Lower leg skin (tissue), 3 donors: ENCODE results near the gene ZNF32.

ENCODE experiments used
- POLR2A ChIP-seq, 2 donors: fragments of 450-650 bp; IDR thresholded peaks; one replicate each; pipeline ENCODE4 v1.6.1; 2016 to 2017; ENCODE audit warnings: antibody characterized with exemption in 2 of 2, mild to moderate bottlenecking in 1 of 2, moderate library complexity in 1 of 2
- TF ChIP-seq, protein P1 (sequence below), 3 donors: fragments of 450-650 bp; IDR thresholded peaks; one replicate each; pipeline ENCODE4 v1.5.1; 2016; ENCODE audit warnings: antibody characterized with exemption in 3 of 3, mild to moderate bottlenecking in 3 of 3, moderate library complexity in 2 of 3

DNA sequence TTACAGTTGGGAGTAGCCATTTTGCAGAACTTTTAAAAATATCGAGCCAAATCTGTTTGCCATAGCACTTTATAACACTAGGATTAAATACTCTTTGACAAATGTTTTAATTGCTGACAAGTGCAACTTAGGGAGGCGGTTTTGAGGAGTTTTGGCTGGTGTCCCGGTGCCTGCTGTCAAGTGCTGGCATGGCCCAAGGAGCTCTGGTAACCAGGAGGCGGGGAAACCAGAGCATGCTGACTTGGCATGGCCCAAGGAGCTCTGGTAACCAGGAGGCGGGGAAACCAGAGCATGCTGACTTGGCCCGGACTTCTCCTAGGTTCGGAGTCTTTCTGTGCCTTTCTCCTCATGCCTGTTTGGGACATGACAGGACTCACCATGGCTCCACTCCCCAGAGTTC is 30.8 kb upstream of the ZNF32 start:
- TF ChIP-seq, protein P1, sequence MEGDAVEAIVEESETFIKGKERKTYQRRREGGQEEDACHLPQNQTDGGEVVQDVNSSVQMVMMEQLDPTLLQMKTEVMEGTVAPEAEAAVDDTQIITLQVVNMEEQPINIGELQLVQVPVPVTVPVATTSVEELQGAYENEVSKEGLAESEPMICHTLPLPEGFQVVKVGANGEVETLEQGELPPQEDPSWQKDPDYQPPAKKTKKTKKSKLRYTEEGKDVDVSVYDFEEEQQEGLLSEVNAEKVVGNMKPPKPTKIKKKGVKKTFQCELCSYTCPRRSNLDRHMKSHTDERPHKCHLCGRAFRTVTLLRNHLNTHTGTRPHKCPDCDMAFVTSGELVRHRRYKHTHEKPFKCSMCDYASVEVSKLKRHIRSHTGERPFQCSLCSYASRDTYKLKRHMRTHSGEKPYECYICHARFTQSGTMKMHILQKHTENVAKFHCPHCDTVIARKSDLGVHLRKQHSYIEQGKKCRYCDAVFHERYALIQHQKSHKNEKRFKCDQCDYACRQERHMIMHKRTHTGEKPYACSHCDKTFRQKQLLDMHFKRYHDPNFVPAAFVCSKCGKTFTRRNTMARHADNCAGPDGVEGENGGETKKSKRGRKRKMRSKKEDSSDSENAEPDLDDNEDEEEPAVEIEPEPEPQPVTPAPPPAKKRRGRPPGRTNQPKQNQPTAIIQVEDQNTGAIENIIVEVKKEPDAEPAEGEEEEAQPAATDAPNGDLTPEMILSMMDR (IDR thresholded peaks at IDR 0.05), result no peak
- no peak for TF ChIP-seq POLR2A (IDR thresholded peaks at IDR 0.05)
